ENCODE results near the gene SHMT2.

DNA sequence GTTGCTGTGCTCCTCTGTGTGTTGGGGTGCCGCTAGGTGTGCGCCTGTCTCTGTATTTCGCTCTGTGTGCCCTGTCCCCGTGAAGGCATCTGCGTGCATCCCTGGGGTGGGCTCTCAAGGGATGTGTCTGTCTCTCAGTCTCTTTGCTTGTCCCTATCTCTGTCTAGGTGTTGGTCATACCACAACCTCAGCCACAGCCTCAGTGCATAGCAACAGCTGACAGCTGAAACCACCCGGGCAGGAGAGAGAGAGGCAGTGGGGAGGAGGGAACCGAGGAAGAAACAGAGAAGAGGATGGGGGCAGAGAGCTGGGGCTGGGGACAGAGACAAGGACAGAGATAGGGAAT lies 13.9 kb upstream of the SHMT2 start:
- TF ChIP-seq POLR2A (IDR thresholded peaks at IDR 0.05): no peak
- TF ChIP-seq, protein P1, sequence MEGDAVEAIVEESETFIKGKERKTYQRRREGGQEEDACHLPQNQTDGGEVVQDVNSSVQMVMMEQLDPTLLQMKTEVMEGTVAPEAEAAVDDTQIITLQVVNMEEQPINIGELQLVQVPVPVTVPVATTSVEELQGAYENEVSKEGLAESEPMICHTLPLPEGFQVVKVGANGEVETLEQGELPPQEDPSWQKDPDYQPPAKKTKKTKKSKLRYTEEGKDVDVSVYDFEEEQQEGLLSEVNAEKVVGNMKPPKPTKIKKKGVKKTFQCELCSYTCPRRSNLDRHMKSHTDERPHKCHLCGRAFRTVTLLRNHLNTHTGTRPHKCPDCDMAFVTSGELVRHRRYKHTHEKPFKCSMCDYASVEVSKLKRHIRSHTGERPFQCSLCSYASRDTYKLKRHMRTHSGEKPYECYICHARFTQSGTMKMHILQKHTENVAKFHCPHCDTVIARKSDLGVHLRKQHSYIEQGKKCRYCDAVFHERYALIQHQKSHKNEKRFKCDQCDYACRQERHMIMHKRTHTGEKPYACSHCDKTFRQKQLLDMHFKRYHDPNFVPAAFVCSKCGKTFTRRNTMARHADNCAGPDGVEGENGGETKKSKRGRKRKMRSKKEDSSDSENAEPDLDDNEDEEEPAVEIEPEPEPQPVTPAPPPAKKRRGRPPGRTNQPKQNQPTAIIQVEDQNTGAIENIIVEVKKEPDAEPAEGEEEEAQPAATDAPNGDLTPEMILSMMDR (IDR thresholded peaks at IDR 0.05): no peak
